HG02938 (cell line): ENCODE measurements around the gene AUTS2.
A peak's percentile ranks its signal among the peaks of the same experiment; 100 is the strongest.

Experiments used
- ATAC-seq: cut with Tn5 transposase; IDR thresholded peaks from one replicate; pipeline ENCODE4 v1.9.1; 2021; ENCODE audit warnings: mild to moderate bottlenecking, moderate library complexity; ENCODE audit not compliant: unreplicated experiment

AUTS2 gene

GRCh38 chr7:69922026-69922803 lies 323.9 kb downstream of the AUTS2 start:
- ATAC-seq = peak; percentile 70

GRCh38 chr7:69927461-69927860 lies 329.2 kb downstream of the AUTS2 start:
- no peak for ATAC-seq

- ATAC-seq = no peak
Measured at GRCh38 chr7:69928621-69929020, 330.3 kb downstream of the AUTS2 start.

GRCh38 chr7:69929622-69930021 lies 331.3 kb downstream of the AUTS2 start:
- no peak for ATAC-seq

- ATAC-seq = no peak
Measured at GRCh38 chr7:69932034-69932628, 333.9 kb downstream of the AUTS2 start.

- ATAC-seq = no peak
Measured at GRCh38 chr7:69934144-69934903, 336.0 kb downstream of the AUTS2 start.

- no peak for ATAC-seq
Measured at GRCh38 chr7:69935107-69935506, 336.8 kb downstream of the AUTS2 start.

- no peak for ATAC-seq
Measured at GRCh38 chr7:69937097-69937496, 338.8 kb downstream of the AUTS2 start.

GRCh38 chr7:69939317-69939716 lies 341.0 kb downstream of the AUTS2 start:
- no peak for ATAC-seq

- no peak for ATAC-seq
Measured at GRCh38 chr7:69941077-69941651, 342.9 kb downstream of the AUTS2 start.

- no peak for ATAC-seq
Measured at GRCh38 chr7:69942573-69942972, 344.3 kb downstream of the AUTS2 start.

- ATAC-seq = no peak
Measured at GRCh38 chr7:69946901-69947300, 348.6 kb downstream of the AUTS2 start.

- no peak for ATAC-seq
Measured at GRCh38 chr7:69947998-69948397, 349.7 kb downstream of the AUTS2 start.

GRCh38 chr7:69949122-69949521 lies 350.8 kb downstream of the AUTS2 start:
- ATAC-seq = no peak

GRCh38 chr7:69951458-69951857 lies 353.2 kb downstream of the AUTS2 start:
- no peak for ATAC-seq

- ATAC-seq = peak; percentile 61
Measured at GRCh38 chr7:69953136-69954067, 355.1 kb downstream of the AUTS2 start.

GRCh38 chr7:69956541-69956940 lies 358.3 kb downstream of the AUTS2 start:
- ATAC-seq = no peak

GRCh38 chr7:69957661-69958060 lies 359.4 kb downstream of the AUTS2 start:
- no peak for ATAC-seq

GRCh38 chr7:69959789-69960499 lies 361.7 kb downstream of the AUTS2 start:
- ATAC-seq = no peak

- ATAC-seq = no peak
Measured at GRCh38 chr7:69961436-69961835, 363.2 kb downstream of the AUTS2 start.
